DND-41 (cell line): Measurements from ENCODE around the gene THRB.

Source experiments
- CTCF ChIP-seq: IDR thresholded peaks from 2 replicates; pipeline ENCODE4 v1.5.1; 2012; ENCODE audit warnings: borderline replicate concordance, low read length, moderate library complexity, mild to moderate bottlenecking; ENCODE audit not compliant: poor library complexity, severe bottlenecking; ENCODE audit errors: extremely low read depth
- EZH2 ChIP-seq: IDR thresholded peaks from 3 replicates; pipeline ENCODE4 v1.6.1; 2012; ENCODE audit warnings: borderline replicate concordance, low read depth, mild to moderate bottlenecking, moderate library complexity, low read length, inconsistent platforms; ENCODE audit not compliant: severe bottlenecking

- no peak for TF ChIP-seq CTCF
- no peak for TF ChIP-seq EZH2
Measured at GRCh38 chr3:24451461-24452099, 43.1 kb downstream of the THRB start.
